K562 (cell line): ENCODE data around the gene FHIP1B. TPM values are rescaled to one million over a fixed set of nuclear protein-coding genes. Genes with fewer than 3 reads are reported as not detected.

ENCODE experiments used
- ATAC-seq: fragments of 200-7000 bp; cut with Tn5 transposase; 3 replicates; pipeline ENCODE4 v1.9.1; 2020; ENCODE audit warnings: moderate library complexity
- BruUV-seq: library from RNA; stranded (reverse); fragments of 400-500 nt; replicated peaks from 2 replicates; lab custom pipeline; 2021; lab: Mats Ljungman, UMichigan
- CTCF ChIA-PET: fragments of 300-600 bp; formaldehyde crosslinking; extraction: SDS; loops from one replicate; lab custom pipeline; 2021; ENCODE audit warnings: low intra/inter-chr PET ratio; lab: Yijun Ruan, JAX
- POLR2A ChIA-PET: fragments of 300-600, 350-650 bp; sonication (Branson Sonifier 250); formaldehyde crosslinking; extraction: SDS; loops from one replicate; lab custom pipeline; 2021; ENCODE audit warnings: antibody characterized with exemption, inconsistent platforms; lab: Yijun Ruan, JAX
- DNase-seq, 4 experiments: peaks; one replicate each; pipeline versions ENCODE4 v3.0.0 to v3.0.0-alpha.2; 2011 to 2018; ENCODE audit warnings: low spot score in 3 of 4, mixed read lengths in 3 of 4; ENCODE audit errors: extremely low read depth in 1 of 4
- FAIRE-seq: peaks from 2 replicates; lab custom pipeline; 2011; peaks lifted over from hg19 to GRCh38; lab: Jason Lieb, UNC
- H2AFZ ChIP-seq: 2 replicates; pipeline ENCODE4 v1.6.0; 2011; ENCODE audit warnings: low read depth, low read length, control low read depth, inconsistent platforms
- H3K27ac ChIP-seq: fragments of 200-600 bp; 3 replicates; pipeline ENCODE4 v1.8.0; 2011; ENCODE audit warnings: low read depth, mild to moderate bottlenecking, control low read depth, inconsistent platforms, low read length, moderate library complexity, mixed read lengths; ENCODE audit errors: extremely low read depth
- H3K27me3 ChIP-seq, 2 experiments: fragments of 300-600 bp in 1 of 2; 2 replicates in 1 of 2; 3 replicates in 1 of 2; pipeline versions ENCODE4 v1.6.0 to v1.8.0; 2011; ENCODE audit warnings: inconsistent platforms in 2 of 2, low read length in 2 of 2, mild to moderate bottlenecking in 1 of 2, mixed read lengths in 1 of 2, moderate library complexity in 1 of 2; ENCODE audit not compliant: control insufficient read depth in 2 of 2, insufficient read depth in 2 of 2
- H3K36me3 ChIP-seq: fragments of 300-600 bp; 3 replicates; pipeline ENCODE4 v1.8.0; 2011; ENCODE audit warnings: mild to moderate bottlenecking, low read length, inconsistent platforms; ENCODE audit not compliant: control insufficient read depth, insufficient read depth
- H3K4me1 ChIP-seq, 2 experiments: fragments of 200-600 bp in 1 of 2; replicated peaks in 1 of 2; 2 replicates in 1 of 2; 3 replicates in 1 of 2; pipeline versions ENCODE4 v1.5.1 to v1.8.0; 2011; ENCODE audit warnings: inconsistent platforms in 2 of 2, low read length in 2 of 2, mild to moderate bottlenecking in 1 of 2, mixed read lengths in 1 of 2, moderate library complexity in 1 of 2; ENCODE audit not compliant: control insufficient read depth in 2 of 2, insufficient read depth in 2 of 2
- H3K4me2 ChIP-seq: 2 replicates; pipeline ENCODE4 v1.6.1; 2011; ENCODE audit warnings: low read length, control low read depth, inconsistent platforms, mixed read lengths; ENCODE audit not compliant: insufficient read depth
- H3K4me3 ChIP-seq: fragments of 200-600 bp; sonication (generic), shearing (Covaris generic); 2 replicates; pipeline ENCODE4 v1.5.1; 2016; ENCODE audit warnings: control low read depth, inconsistent platforms
- H3K79me2 ChIP-seq: fragments of 200-600 bp; 3 replicates; pipeline ENCODE4 v1.8.0; 2011; ENCODE audit warnings: low read length, inconsistent platforms; ENCODE audit not compliant: control insufficient read depth, insufficient read depth
- H3K9ac ChIP-seq, 2 experiments: 2 replicates each; pipeline versions ENCODE4 v1.6.0 to v1.6.1; 2011; ENCODE audit warnings: low read depth in 2 of 2, low read length in 2 of 2, control low read depth in 1 of 2, inconsistent platforms in 1 of 2, mild to moderate bottlenecking in 1 of 2, mixed read lengths in 1 of 2; ENCODE audit not compliant: insufficient read depth in 1 of 2
- H3K9me1 ChIP-seq: one replicate; pipeline ENCODE4 v1.6.0; 2011; ENCODE audit warnings: inconsistent platforms, mild to moderate bottlenecking, low read length, moderate library complexity; ENCODE audit not compliant: control insufficient read depth, insufficient read depth
- H3K9me3 ChIP-seq: replicated peaks from 2 replicates; pipeline ENCODE4 v1.5.1; 2011; ENCODE audit warnings: low read depth, low read length, inconsistent platforms; ENCODE audit not compliant: control insufficient read depth, insufficient read depth
- H4K20me1 ChIP-seq: replicated peaks from 2 replicates; pipeline ENCODE4 v1.6.1; 2011; ENCODE audit warnings: low read length, inconsistent platforms, mixed read lengths; ENCODE audit not compliant: control insufficient read depth, insufficient read depth
- BRD9 ChIP-seq: fragments of 450-650 bp; IDR thresholded peaks from 2 replicates; pipeline ENCODE4 v1.6.1; 2018; ENCODE audit warnings: low read depth; ENCODE audit not compliant: partially characterized antibody
- DMBX1 ChIP-seq: fragments of 250-450 bp; sonication (Bioruptor Pico); IDR thresholded peaks from 2 replicates; pipeline ENCODE4 v1.8.0; 2022; ENCODE audit warnings: inconsistent platforms, mild to moderate bottlenecking, moderate library complexity, borderline replicate concordance
- DNMT1 ChIP-seq: fragments of 450-650 bp; IDR thresholded peaks from 2 replicates; pipeline ENCODE4 v1.6.1; 2016; ENCODE audit warnings: antibody characterized with exemption, mild to moderate bottlenecking
- ETV1 ChIP-seq: fragments of 450-650 bp; conservative IDR thresholded peaks from 2 replicates; pipeline ENCODE4 v1.6.1; 2016; ENCODE audit warnings: missing genetic modification characterization, control low read depth, low read depth, missing compliant biosample characterization
- MTA2 ChIP-seq: fragments of 450-650 bp; IDR thresholded peaks from 2 replicates; pipeline ENCODE4 v1.6.1; 2016; ENCODE audit warnings: low read depth
- MYC ChIP-seq, 2 experiments: fragments of 250-450 bp in 1 of 2; sonication (Bioruptor Pico) in 1 of 2; IDR thresholded peaks; 2 replicates each; pipeline versions ENCODE4 v1.5.1 to v1.6.1; 2012 to 2021; ENCODE audit warnings: low read depth in 2 of 2, borderline replicate concordance in 1 of 2, improper control_type of control experiment in 1 of 2, low read length in 1 of 2, mild to moderate bottlenecking in 1 of 2, moderate library complexity in 1 of 2
- ZFX ChIP-seq: sonication (generic); formaldehyde crosslinking; IDR thresholded peaks from 2 replicates; pipeline ENCODE4 v1.8.0; 2022; ENCODE audit warnings: mild to moderate bottlenecking, missing genetic modification reagents, moderate library complexity
- WGBS: fragments of 100-300 bp; shearing (Covaris generic); methylation state at CpG from one replicate; pipeline ENCODE4 v1.1.6; 2016; ENCODE audit warnings: low coverage, mixed read lengths; ENCODE audit not compliant: insufficient coverage; ENCODE audit errors: missing lambda C conversion rate; 5-methylcytosine and 5-hydroxymethylcytosine counted together
- in situ Hi-C: fragments of 300-500 bp; cut with MboI; formaldehyde crosslinking; loops from 4 replicates; pipeline ENCODE4 v1.15.0; 2018; ENCODE audit warnings: inconsistent platforms, mixed read lengths
- intact Hi-C: fragments of 100-400 bp; cut with micrococcal nuclease; formaldehyde crosslinking; loops from 2 replicates; pipeline ENCODE4 v1.14.2; 2022
- polyA plus RNA-seq, 8 experiments: library from polyadenylated mRNA; depleted of rRNA in 4 of 8; stranded (reverse) in 5 of 8; unstranded in 3 of 8; fragments of >200 nt; fragmentation: Nextera tagmentation in 2 of 8; fragmentation: Illumina TruSeq in 1 of 8; extraction: Ambion mirVana in 2 of 8; extraction: Trizol in 1 of 8; gene quantifications; 2 replicates each; pipeline versions ENCODE4 v1.2.1 to v1.2.3, GENCODE V29; 2011 to 2014; ENCODE audit warnings: inconsistent platforms in 1 of 8, missing spikeins in 1 of 8
- total RNA-seq, 7 experiments: library from RNA; depleted of rRNA in 6 of 7; stranded (reverse); fragments of >200 nt in 6 of 7; fragmentation: Illumina TruSeq in 2 of 7; extraction: Trizol in 2 of 7; gene quantifications; 2 replicates each; pipeline versions ENCODE4 v1.2.1 to v1.2.3, GENCODE V29; 2011 to 2021; ENCODE audit warnings: low replicate concordance in 1 of 7
- TF ChIP-seq, protein P1 (sequence below): IDR thresholded peaks from 2 replicates; pipeline ENCODE4 v1.6.1; 2014; ENCODE audit warnings: antibody characterized with exemption

Gene FHIP1B
- total and polyA plus RNA-seq, 9 of the 15 experiments (the other 6 are each of a cell fraction or from before 2014, with no cell fraction given): 0.94 to 24.7 (median 15.6) TPM

DNA sequence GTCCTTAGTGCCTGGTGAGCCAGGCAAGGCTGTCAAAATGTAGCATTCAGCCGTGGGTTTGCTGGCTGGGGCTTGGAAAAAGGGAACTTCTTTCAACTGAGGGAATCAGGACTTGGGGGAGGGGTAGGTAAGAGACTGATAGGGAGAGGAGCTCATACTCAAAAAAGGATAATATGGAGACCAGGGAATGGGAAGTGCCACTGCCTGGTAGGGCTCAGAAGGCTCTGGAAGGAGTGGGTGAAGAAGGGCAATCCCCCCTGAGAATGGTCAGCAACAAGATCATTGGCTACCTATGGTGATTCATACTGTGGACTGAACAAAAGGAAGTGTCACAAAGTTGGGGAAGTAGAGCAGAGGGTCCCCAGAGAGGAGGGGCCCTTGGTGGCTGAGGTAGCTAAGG, 6.3 kb upstream of the FHIP1B start:
- no peak for ATAC-seq
- CTCF ChIA-PET: no interaction called here
- no TSS peak for BruUV-seq

DNA sequence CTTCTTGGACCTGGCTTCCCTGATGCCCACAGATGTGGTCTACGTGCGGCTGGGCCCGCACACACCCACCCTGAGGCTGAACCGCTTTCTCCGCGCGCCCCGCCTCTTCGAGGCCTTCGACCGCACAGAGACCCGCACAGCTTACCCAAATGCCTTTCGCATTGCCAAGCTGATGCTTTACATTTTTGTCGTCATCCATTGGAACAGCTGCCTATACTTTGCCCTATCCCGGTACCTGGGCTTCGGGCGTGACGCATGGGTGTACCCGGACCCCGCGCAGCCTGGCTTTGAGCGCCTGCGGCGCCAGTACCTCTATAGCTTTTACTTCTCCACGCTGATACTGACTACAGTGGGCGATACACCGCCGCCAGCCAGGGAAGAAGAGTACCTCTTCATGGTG, 5.7 kb upstream of the FHIP1B start:
- ATAC-seq (no peak), DNase-seq (no peak), FAIRE-seq (no peak)
- H3K27ac ChIP-seq: no peak overlapping the region
- ChIA-PET CTCF (no interaction called here), POLR2A (no interaction called here)
- in situ Hi-C loops: no loop called here
- 57% methylated on average over 28 of the region's 28 CpGs for WGBS
- no peaks in the 10 kb centered on the region for H4K20me1 ChIP-seq
- H3K4me3 ChIP-seq: no peak overlapping the region
- peaks cover 2 to 9% of the 10 kb centered on the region in 2 experiments; a peak in 3 of 5 replicates for H3K4me1 ChIP-seq
- H3K9ac ChIP-seq: no peak overlapping the region
- H3K9me3 ChIP-seq: no peaks in the 10 kb centered on the region
- H3K9me1 ChIP-seq: no peaks in the 10 kb centered on the region
- H3K27me3 ChIP-seq: peaks cover 13 to 51% of the 10 kb centered on the region in 2 experiments; a peak in 4 of 5 replicates
- intact Hi-C loops: no loop called here
- H2AFZ ChIP-seq: no peak overlapping the region
- no TSS peak for BruUV-seq
- H3K79me2 ChIP-seq: no peaks in the 10 kb centered on the region
- H3K36me3 ChIP-seq: no peaks in the 10 kb centered on the region
- no peak overlapping the region for H3K4me2 ChIP-seq
- TF ChIP-seq MYC (IDR thresholded peaks at IDR 0.05; ENCODE audit: low read depth, low read length): no peak
- TF ChIP-seq MYC (CRISPR knock-in tag; IDR thresholded peaks at IDR 0.05; ENCODE audit: borderline replicate concordance, low read depth): no peak
- no peak for TF ChIP-seq ETV1

More for the DNA sequence above, 6.3 kb upstream of the FHIP1B start:
- no peak for FAIRE-seq
- in situ Hi-C loops: no loop called here
- WGBS: 0% methylated on average over 1 of the region's 1 CpG
- Histone ChIP-seq H3K9me1 (no peaks in the 10 kb centered on the region), H3K27ac (no peak overlapping the region), H3K27me3 (peaks cover 13 to 54% of the 10 kb centered on the region in 2 experiments), H3K9ac (no peak overlapping the region), H3K4me1 (peaks cover 2 to 9% of the 10 kb centered on the region in 2 experiments; a peak in 3 of 5 replicates), H3K79me2 (no peaks in the 10 kb centered on the region), H3K36me3 (no peaks in the 10 kb centered on the region), H3K9me3 (no peaks in the 10 kb centered on the region), H4K20me1 (no peaks in the 10 kb centered on the region), H3K4me2 (no peak overlapping the region), H3K4me3 (no peak overlapping the region), H2AFZ (no peak overlapping the region)
- POLR2A ChIA-PET: no interaction called here
- no peak for DNase-seq
- intact Hi-C loops: no loop called here
- TF ChIP-seq ZFX (no peak), DMBX1 (no peak), BRD9 (no peak), MTA2 (no peak), DNMT1 (no peak)
- TF ChIP-seq, protein P1, sequence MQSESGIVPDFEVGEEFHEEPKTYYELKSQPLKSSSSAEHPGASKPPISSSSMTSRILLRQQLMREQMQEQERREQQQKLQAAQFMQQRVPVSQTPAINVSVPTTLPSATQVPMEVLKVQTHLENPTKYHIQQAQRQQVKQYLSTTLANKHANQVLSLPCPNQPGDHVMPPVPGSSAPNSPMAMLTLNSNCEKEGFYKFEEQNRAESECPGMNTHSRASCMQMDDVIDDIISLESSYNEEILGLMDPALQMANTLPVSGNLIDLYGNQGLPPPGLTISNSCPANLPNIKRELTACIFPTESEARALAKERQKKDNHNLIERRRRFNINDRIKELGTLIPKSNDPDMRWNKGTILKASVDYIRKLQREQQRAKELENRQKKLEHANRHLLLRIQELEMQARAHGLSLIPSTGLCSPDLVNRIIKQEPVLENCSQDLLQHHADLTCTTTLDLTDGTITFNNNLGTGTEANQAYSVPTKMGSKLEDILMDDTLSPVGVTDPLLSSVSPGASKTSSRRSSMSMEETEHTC: no peak
